ENCODE results near the gene PER3. TPM values are rescaled to one million over a fixed set of nuclear protein-coding genes. Genes with fewer than 3 reads are reported as not detected.

The PER3 gene
- total and polyA plus RNA-seq, 8 donors = 4.6 to 13.9 (median 9.6) TPM

- H3K4me3 ChIP-seq = no peak overlapping the region
- ATAC-seq (peak in 2 of 4 donors; percentile 49 to 61), DNase-seq (no peak), FAIRE-seq (no peak)
- H3K36me3 ChIP-seq = peaks cover 0 to 76% (median 21%) of the 10 kb centered on the region in 3 donors
- 48 to 52% methylated on average over 1 of the region's 1 CpG for WGBS, 2 donors
- intact Hi-C loops (cut with DNase I) = no loop called here
- TF ChIP-seq, protein P1, sequence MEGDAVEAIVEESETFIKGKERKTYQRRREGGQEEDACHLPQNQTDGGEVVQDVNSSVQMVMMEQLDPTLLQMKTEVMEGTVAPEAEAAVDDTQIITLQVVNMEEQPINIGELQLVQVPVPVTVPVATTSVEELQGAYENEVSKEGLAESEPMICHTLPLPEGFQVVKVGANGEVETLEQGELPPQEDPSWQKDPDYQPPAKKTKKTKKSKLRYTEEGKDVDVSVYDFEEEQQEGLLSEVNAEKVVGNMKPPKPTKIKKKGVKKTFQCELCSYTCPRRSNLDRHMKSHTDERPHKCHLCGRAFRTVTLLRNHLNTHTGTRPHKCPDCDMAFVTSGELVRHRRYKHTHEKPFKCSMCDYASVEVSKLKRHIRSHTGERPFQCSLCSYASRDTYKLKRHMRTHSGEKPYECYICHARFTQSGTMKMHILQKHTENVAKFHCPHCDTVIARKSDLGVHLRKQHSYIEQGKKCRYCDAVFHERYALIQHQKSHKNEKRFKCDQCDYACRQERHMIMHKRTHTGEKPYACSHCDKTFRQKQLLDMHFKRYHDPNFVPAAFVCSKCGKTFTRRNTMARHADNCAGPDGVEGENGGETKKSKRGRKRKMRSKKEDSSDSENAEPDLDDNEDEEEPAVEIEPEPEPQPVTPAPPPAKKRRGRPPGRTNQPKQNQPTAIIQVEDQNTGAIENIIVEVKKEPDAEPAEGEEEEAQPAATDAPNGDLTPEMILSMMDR (IDR thresholded peaks at IDR 0.05) = peak in 3 of 4 donors; percentile 14 to 27 (median 17)
- H3K9me3 ChIP-seq = no peaks in the 10 kb centered on the region
- H3K27ac ChIP-seq = no peak overlapping the region
- H3K27me3 ChIP-seq = no peaks in the 10 kb centered on the region
- no peaks in the 10 kb centered on the region for H3K4me1 ChIP-seq
These were observed 24.3 kb downstream of the PER3 start for GRCh38 chr1:7808253-7808844.

GRCh38 chr1:7809742-7810141, 25.7 kb downstream of the PER3 start:
- Histone ChIP-seq H3K27ac (no peak overlapping the region), H3K4me3 (no peak overlapping the region), H3K9me3 (no peaks in the 10 kb centered on the region), H3K27me3 (no peaks in the 10 kb centered on the region), H3K36me3 (peaks cover 0 to 70% (median 10%) of the 10 kb centered on the region in 3 donors), H3K4me1 (no peaks in the 10 kb centered on the region)
- intact Hi-C loops (cut with DNase I) = no loop called here
- FAIRE-seq = no peak
- DNase-seq = no peak
- WGBS, 2 donors = 94% methylated on average over 13 of the region's 13 CpGs
- no peak for ATAC-seq
- TF ChIP-seq, protein P1 (IDR thresholded peaks at IDR 0.05) = no peak

DNA sequence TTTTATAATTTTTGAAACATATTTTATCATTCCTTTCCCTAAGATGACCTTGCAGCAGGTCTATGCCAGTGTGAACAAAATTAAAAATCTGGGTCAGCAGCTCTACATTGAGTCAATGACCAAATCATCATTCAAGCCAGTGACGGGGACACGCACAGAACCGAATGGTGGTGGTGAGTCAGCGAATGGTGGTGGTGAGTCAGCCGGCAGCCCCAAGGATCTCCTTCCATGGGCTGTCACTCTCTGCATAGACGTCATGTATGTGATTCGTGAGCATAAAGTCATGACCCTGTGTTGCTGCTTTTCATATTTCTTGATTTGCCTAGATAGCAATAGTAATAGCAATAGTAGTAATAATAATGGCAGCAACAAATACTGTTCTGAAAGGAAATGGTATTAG, 26.3 kb downstream of the PER3 start:
- DNase-seq (no peak), FAIRE-seq (no peak), ATAC-seq (no peak)
- WGBS, 2 donors = 91% methylated on average over 7 of the region's 7 CpGs
- intact Hi-C loops (cut with DNase I) = no loop called here
- Histone ChIP-seq H3K9me3 (no peaks in the 10 kb centered on the region), H3K36me3 (peaks cover 0 to 64% (median 5%) of the 10 kb centered on the region in 3 donors), H3K27me3 (no peaks in the 10 kb centered on the region), H3K4me1 (no peaks in the 10 kb centered on the region), H3K27ac (no peak overlapping the region), H3K4me3 (no peak overlapping the region)
- TF ChIP-seq, protein P1 (IDR thresholded peaks at IDR 0.05) = no peak

GRCh38 chr1:7811476-7811875, 27.4 kb downstream of the PER3 start:
- no peak for FAIRE-seq
- Histone ChIP-seq H3K4me1 (no peaks in the 10 kb centered on the region), H3K9me3 (no peaks in the 10 kb centered on the region), H3K36me3 (peaks cover 0 to 56% (median 5%) of the 10 kb centered on the region in 3 donors), H3K27me3 (no peaks in the 10 kb centered on the region), H3K27ac (no peak overlapping the region), H3K4me3 (no peak overlapping the region)
- no peak for ATAC-seq
- 93 to 97% methylated on average over 6 of the region's 6 CpGs for WGBS, 2 donors
- intact Hi-C loops (cut with DNase I) = no loop called here
- TF ChIP-seq, protein P1 (IDR thresholded peaks at IDR 0.05) = no peak
- no peak for DNase-seq

- WGBS, 2 donors = 94 to 100% methylated on average over 3 of the region's 3 CpGs
- DNase-seq = no peak
- no peak overlapping the region for H3K4me3 ChIP-seq
- intact Hi-C loops (cut with DNase I) = no loop called here
- H3K27me3 ChIP-seq = no peaks in the 10 kb centered on the region
- H3K4me1 ChIP-seq = no peaks in the 10 kb centered on the region
- no peak for ATAC-seq
- H3K9me3 ChIP-seq = no peaks in the 10 kb centered on the region
- TF ChIP-seq, protein P1 (IDR thresholded peaks at IDR 0.05) = no peak
- H3K27ac ChIP-seq = no peak overlapping the region
- FAIRE-seq = no peak
- peaks cover 0 to 52% (median 5%) of the 10 kb centered on the region in 3 donors for H3K36me3 ChIP-seq
These were observed 29.7 kb downstream of the PER3 start for GRCh38 chr1:7813677-7814373.

Data from pancreas (tissue), 10 donors.